ENCODE results near the gene PLCH2. TPM values are rescaled to one million over a fixed set of nuclear protein-coding genes. Genes with fewer than 3 reads are reported as not detected.
"Not testable (repeated sequence)": the region's sequence is repeated elsewhere in the genome, so short reads cannot be mapped to it uniquely, and the experiment has no call there.

The PLCH2 gene
- polyA plus RNA-seq, 3 donors: 0.62 to 1.4 (median 1.3) TPM

- DNase-seq (ENCODE audit: extremely low read depth in 1 of 11, low read depth in 9 of 11, low spot score in 4 of 11): peak in 1 of 11 donors; percentile 70
These were observed 70.6 kb downstream of the PLCH2 start for GRCh38 chr1:2546515-2547209.

GRCh38 chr1:2547210-2548067, 71.3 kb downstream of the PLCH2 start:
- DNase-seq (ENCODE audit: extremely low read depth in 1 of 11, low read depth in 9 of 11, low spot score in 4 of 11): no peak

GRCh38 chr1:2548068-2548589, 72.0 kb downstream of the PLCH2 start:
- DNase-seq (ENCODE audit: extremely low read depth in 1 of 11, low read depth in 9 of 11, low spot score in 4 of 11): peak in 4 of 11 donors; percentile 70 to 75 (median 72)

GRCh38 chr1:2549367-2550029, 73.4 kb downstream of the PLCH2 start:
- DNase-seq (ENCODE audit: extremely low read depth in 1 of 11, low read depth in 9 of 11, low spot score in 4 of 11): not testable (repeated sequence)

- not testable (repeated sequence) for DNase-seq (ENCODE audit: extremely low read depth in 1 of 11, low read depth in 9 of 11, low spot score in 4 of 11)
These were observed 74.3 kb downstream of the PLCH2 start for GRCh38 chr1:2550309-2550861.

GRCh38 chr1:2551544-2551943, 75.5 kb downstream of the PLCH2 start:
- not testable (repeated sequence) for DNase-seq (ENCODE audit: extremely low read depth in 1 of 11, low read depth in 9 of 11, low spot score in 4 of 11)

GRCh38 chr1:2552189-2552588, 76.1 kb downstream of the PLCH2 start:
- no peak for DNase-seq (ENCODE audit: extremely low read depth in 1 of 11, low read depth in 9 of 11, low spot score in 4 of 11)

GRCh38 chr1:2553076-2553475, 77.0 kb downstream of the PLCH2 start:
- not testable (repeated sequence) for DNase-seq (ENCODE audit: extremely low read depth in 1 of 11, low read depth in 9 of 11, low spot score in 4 of 11)

GRCh38 chr1:2553871-2554620, 78.0 kb downstream of the PLCH2 start:
- DNase-seq (ENCODE audit: extremely low read depth in 1 of 11, low read depth in 9 of 11, low spot score in 4 of 11): no peak

- no peak for DNase-seq (ENCODE audit: extremely low read depth in 1 of 11, low read depth in 9 of 11, low spot score in 4 of 11)
These were observed 78.7 kb downstream of the PLCH2 start for GRCh38 chr1:2554621-2555387.

Other genes with a start within 250 kb of the PLCH2 start
- gene SKI, start 248.0 kb upstream of the PLCH2 start, polyA plus RNA-seq (ENCODE audit: insufficient read length in 3 of 3): 10 to 100 TPM; 48.7 to 63.3 (median 56.2) TPM
- 10 to 100 TPM; 11.8 to 19.5 (median 15.5) TPM for gene MORN1, start 84.7 kb upstream of the PLCH2 start, polyA plus RNA-seq (ENCODE audit: insufficient read length in 3 of 3)
- 100 to 1,000 TPM; 116 to 126 (median 119) TPM for gene RER1, start 84.4 kb upstream of the PLCH2 start, polyA plus RNA-seq (ENCODE audit: insufficient read length in 3 of 3)
- 10 to 100 TPM; 21.4 to 26.8 (median 26.6) TPM for gene PEX10, start 63.7 kb upstream of the PLCH2 start, polyA plus RNA-seq (ENCODE audit: insufficient read length in 3 of 3)
- 10 to 100 TPM; 23.1 to 29.7 (median 29.2) TPM for gene PANK4, start 50.3 kb downstream of the PLCH2 start, polyA plus RNA-seq (ENCODE audit: insufficient read length in 3 of 3)
- under 1 TPM; 0.14 to 0.79 (median 0.76) TPM for gene HES5, start 54.0 kb downstream of the PLCH2 start, polyA plus RNA-seq (ENCODE audit: insufficient read length in 3 of 3)
- gene TNFRSF14, start 80.1 kb downstream of the PLCH2 start, polyA plus RNA-seq (ENCODE audit: insufficient read length in 3 of 3): 10 to 100 TPM; 16.5 to 37.2 (median 20.9) TPM
- 10 to 100 TPM; 36.1 to 45.8 (median 43.5) TPM for gene PRXL2B, start 110.5 kb downstream of the PLCH2 start, polyA plus RNA-seq (ENCODE audit: insufficient read length in 3 of 3)
- gene MMEL1, start 156.7 kb downstream of the PLCH2 start, polyA plus RNA-seq (ENCODE audit: insufficient read length in 3 of 3): 1 to 10 TPM; 1.9 to 2.9 (median 2.8) TPM